Endothelial cell of umbilical vein (primary cell): ENCODE results near the gene TENM4. TPM values are rescaled to one million over a fixed set of nuclear protein-coding genes. Genes with fewer than 3 reads are reported as not detected.
A peak's percentile ranks its signal among the peaks of the same experiment; 100 is the strongest.

Experiments
- BruUV-seq: library from RNA; stranded (reverse); fragments of 400-500 nt; replicated peaks from 2 replicates; lab custom pipeline; 2021; lab: Mats Ljungman, UMichigan
- CTCF ChIA-PET: fragments of 300-600, 350-600 bp; sonication (Branson Sonifier 250); formaldehyde crosslinking; loops from one replicate; lab custom pipeline; 2021; ENCODE audit warnings: antibody characterized with exemption, inconsistent platforms; lab: Charles Lee
- POLR2A ChIA-PET: fragments of 300-600, 350-600 bp; sonication (Branson Sonifier 250); formaldehyde crosslinking; loops from one replicate; lab custom pipeline; 2021; ENCODE audit warnings: antibody characterized with exemption, inconsistent platforms; lab: Charles Lee
- DNase-seq: peaks from one replicate; pipeline ENCODE4 v3.0.0-alpha.2; 2011; ENCODE audit warnings: low read depth, low spot score
- FAIRE-seq: peaks from 2 replicates; lab custom pipeline; 2011; peaks lifted over from hg19 to GRCh38; lab: Jason Lieb, UNC
- H2AFZ ChIP-seq: 2 replicates; pipeline ENCODE4 v1.6.0; 2012; ENCODE audit warnings: low read depth, low read length, control low read depth, inconsistent platforms
- H3K27ac ChIP-seq: 2 replicates; pipeline ENCODE4 v1.5.1; 2011; ENCODE audit warnings: low read depth, mild to moderate bottlenecking, control low read depth, low read length, moderate library complexity; ENCODE audit not compliant: insufficient read depth
- H3K27me3 ChIP-seq, 2 experiments: 2 replicates each; pipeline versions ENCODE4 v1.6.0 to v1.6.1; 2011; ENCODE audit warnings: low read length in 2 of 2, mixed read lengths in 1 of 2; ENCODE audit not compliant: control insufficient read depth in 2 of 2, insufficient read depth in 2 of 2
- H3K36me3 ChIP-seq, 2 experiments: 2 replicates in 1 of 2; 3 replicates in 1 of 2; pipeline ENCODE4 v1.5.1; 2011; ENCODE audit warnings: low read length in 2 of 2, mild to moderate bottlenecking in 1 of 2, moderate library complexity in 1 of 2; ENCODE audit not compliant: control insufficient read depth in 2 of 2, insufficient read depth in 2 of 2; ENCODE audit errors: extremely low read depth in 1 of 2
- H3K4me1 ChIP-seq: 3 replicates; pipeline ENCODE4 v1.5.1; 2011; ENCODE audit warnings: mild to moderate bottlenecking, low read length; ENCODE audit not compliant: control insufficient read depth, insufficient read depth; ENCODE audit errors: extremely low read depth
- H3K4me2 ChIP-seq: 2 replicates; pipeline ENCODE4 v1.6.1; 2011; ENCODE audit warnings: low read length, control low read depth, mixed read lengths; ENCODE audit not compliant: insufficient read depth
- H3K4me3 ChIP-seq, 3 experiments: fragments of 200-600 bp in 1 of 3; sonication (generic), shearing (Covaris generic) in 1 of 3; replicated peaks in 1 of 3; 2 replicates each; pipeline ENCODE4 v1.5.1; 2011 to 2016; ENCODE audit warnings: control low read depth in 3 of 3, low read length in 3 of 3, mild to moderate bottlenecking in 2 of 3, inconsistent platforms in 1 of 3, low read depth in 1 of 3, moderate library complexity in 1 of 3; ENCODE audit not compliant: insufficient read depth in 1 of 3
- H3K79me2 ChIP-seq: 2 replicates; pipeline ENCODE4 v1.6.0; 2012; ENCODE audit warnings: low read length, inconsistent platforms; ENCODE audit not compliant: control insufficient read depth, insufficient read depth
- H3K9ac ChIP-seq: replicated peaks from 2 replicates; pipeline ENCODE3; 2011; ENCODE audit warnings: low read length, control low read depth; ENCODE audit not compliant: insufficient read depth; ENCODE audit errors: extremely low read depth
- H3K9me1 ChIP-seq: replicated peaks from 3 replicates; pipeline ENCODE4 v1.6.0; 2011; ENCODE audit warnings: mild to moderate bottlenecking, low read length; ENCODE audit not compliant: control insufficient read depth, insufficient read depth; ENCODE audit errors: extremely low read depth
- H3K9me3 ChIP-seq: replicated peaks from 2 replicates; pipeline ENCODE4 v1.5.1; 2012; ENCODE audit warnings: low read length, inconsistent platforms; ENCODE audit not compliant: control insufficient read depth, insufficient read depth
- H4K20me1 ChIP-seq: replicated peaks from 2 replicates; pipeline ENCODE3; 2011; ENCODE audit warnings: mild to moderate bottlenecking, low read length; ENCODE audit not compliant: control insufficient read depth, insufficient read depth; ENCODE audit errors: extremely low read depth
- EZH2 ChIP-seq: IDR thresholded peaks from 2 replicates; pipeline ENCODE4 v1.6.1; 2012; ENCODE audit warnings: borderline replicate concordance, low read depth, mild to moderate bottlenecking, moderate library complexity, low read length, inconsistent platforms; ENCODE audit not compliant: severe bottlenecking
- FOS ChIP-seq: IDR thresholded peaks from 2 replicates; pipeline ENCODE4 v1.6.1; 2011; ENCODE audit warnings: mild to moderate bottlenecking, low read length, moderate library complexity, borderline replicate concordance; ENCODE audit not compliant: insufficient read depth
- GATA2 ChIP-seq: IDR thresholded peaks from 2 replicates; pipeline ENCODE4 v1.7.0; 2011; ENCODE audit warnings: low read depth, mild to moderate bottlenecking, moderate library complexity, mixed read lengths, low read length; ENCODE audit not compliant: insufficient read length, insufficient read depth
- JUN ChIP-seq: IDR thresholded peaks from 2 replicates; pipeline ENCODE4 v1.6.1; 2011; ENCODE audit warnings: borderline replicate concordance, low read depth; ENCODE audit not compliant: insufficient read length, insufficient read depth
- MYC ChIP-seq: IDR thresholded peaks from one replicate; pipeline ENCODE4 v1.6.1; 2011; ENCODE audit warnings: mild to moderate bottlenecking, low read depth, low read length
- POLR2A ChIP-seq: IDR thresholded peaks from 2 replicates; pipeline ENCODE4 v1.6.1; 2012; ENCODE audit warnings: low read depth, mild to moderate bottlenecking, control low read depth, low read length
- POLR2AphosphoS5 ChIP-seq: IDR thresholded peaks from 2 replicates; pipeline ENCODE4 v1.6.1; 2012; ENCODE audit warnings: low read depth, mild to moderate bottlenecking, control low read depth, low read length, moderate library complexity; ENCODE audit not compliant: insufficient read depth
- dilution Hi-C: fragments of 300-500 bp; cut with MboI; formaldehyde crosslinking; loops from one replicate; pipeline ENCODE4 v1.15.0; 2019; ENCODE audit warnings: low sequenced_read_pairs; ENCODE audit not compliant: extremely low pct_ligation_motif_present
- intact Hi-C: fragments of 100-400 bp; cut with micrococcal nuclease; formaldehyde crosslinking; loops from one replicate; pipeline ENCODE4 v1.10.0; 2022
- polyA plus RNA-seq, 4 experiments: library from polyadenylated mRNA; depleted of rRNA in 3 of 4; stranded (reverse) in 3 of 4; unstranded in 1 of 4; fragments of >200 nt; gene quantifications; 2 replicates each; pipeline versions ENCODE4 v1.2.1 to v1.2.3, GENCODE V29; 2011 to 2012; ENCODE audit warnings: missing spikeins in 1 of 4
- total RNA-seq: library from RNA; stranded (reverse); gene quantifications from 2 replicates; pipeline ENCODE4 v1.2.3, GENCODE V29; 2021
- TF ChIP-seq, protein P1 (sequence below), 2 donors: IDR thresholded peaks; 1 replicate in 1 of 2; 2 replicates in 1 of 2; pipeline ENCODE4 v1.5.1; 2011; ENCODE audit warnings: low read length in 2 of 2, mild to moderate bottlenecking in 2 of 2, moderate library complexity in 2 of 2, control low read depth in 1 of 2, inconsistent platforms in 1 of 2, low read depth in 1 of 2; ENCODE audit not compliant: insufficient read depth in 1 of 2; ENCODE audit errors: extremely low read depth in 1 of 2
- TF ChIP-seq, protein P2 (sequence below): IDR thresholded peaks from 2 replicates; pipeline ENCODE4 v1.6.1; 2011; ENCODE audit not compliant: insufficient read depth, insufficient read length

The TENM4 gene
- total and polyA plus RNA-seq, 2 donors (not counting 3 experiments of a cell fraction or from before 2014, with no cell fraction given) = 0.06 to 0.27 TPM

DNA sequence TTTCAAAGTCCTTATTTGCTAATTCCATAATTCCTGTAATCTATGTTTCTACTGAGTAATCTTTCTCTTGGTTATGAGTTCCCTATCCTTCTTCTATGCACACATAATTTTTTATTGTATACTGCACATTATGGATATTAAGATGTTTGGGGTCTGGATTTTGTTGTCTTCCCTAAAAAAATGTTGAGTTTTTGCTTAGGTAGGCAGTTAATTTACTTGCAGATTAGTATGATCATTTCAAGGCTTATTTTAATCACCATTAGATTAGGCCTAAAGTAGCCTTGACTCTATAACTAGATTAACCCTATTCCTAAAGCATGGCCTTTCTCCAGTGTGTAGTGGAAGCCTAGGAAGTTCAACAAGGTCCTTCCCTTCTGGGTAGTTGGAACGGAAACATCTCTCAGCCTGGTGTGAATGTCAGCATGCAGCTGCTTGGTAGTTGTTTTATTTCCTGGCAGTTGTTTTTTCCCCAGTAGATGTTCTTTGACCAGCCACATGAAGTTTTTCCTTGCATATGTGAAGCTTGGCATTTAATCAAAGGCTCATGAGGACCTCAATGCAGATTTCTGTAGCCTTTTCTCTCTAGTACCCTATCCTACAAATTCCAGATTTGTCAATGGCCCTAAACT is 446.9 kb downstream of the TENM4 start:
- Histone ChIP-seq H3K27ac (no peak overlapping the region), H3K9me3 (no peaks in the 10 kb centered on the region), H3K4me3 (no peak overlapping the region), H3K9ac (no peak overlapping the region), H3K27me3 (peaks cover 2% of the 10 kb centered on the region in 2 experiments), H4K20me1 (no peaks in the 10 kb centered on the region), H3K36me3 (no peaks in the 10 kb centered on the region), H3K4me2 (no peak overlapping the region), H2AFZ (no peak overlapping the region), H3K79me2 (no peaks in the 10 kb centered on the region), H3K4me1 (no peaks in the 10 kb centered on the region), H3K9me1 (no peaks in the 10 kb centered on the region)
- FAIRE-seq = no peak
- DNase-seq = peak; percentile 87
- dilution Hi-C loops (no loop called here), intact Hi-C loops (no loop called here)
- no peak for TF ChIP-seq POLR2AphosphoS5
- no peak for TF ChIP-seq POLR2A
- no peak for TF ChIP-seq GATA2
- no peak for TF ChIP-seq EZH2
- no peak for TF ChIP-seq MYC
- TF ChIP-seq, protein P1, sequence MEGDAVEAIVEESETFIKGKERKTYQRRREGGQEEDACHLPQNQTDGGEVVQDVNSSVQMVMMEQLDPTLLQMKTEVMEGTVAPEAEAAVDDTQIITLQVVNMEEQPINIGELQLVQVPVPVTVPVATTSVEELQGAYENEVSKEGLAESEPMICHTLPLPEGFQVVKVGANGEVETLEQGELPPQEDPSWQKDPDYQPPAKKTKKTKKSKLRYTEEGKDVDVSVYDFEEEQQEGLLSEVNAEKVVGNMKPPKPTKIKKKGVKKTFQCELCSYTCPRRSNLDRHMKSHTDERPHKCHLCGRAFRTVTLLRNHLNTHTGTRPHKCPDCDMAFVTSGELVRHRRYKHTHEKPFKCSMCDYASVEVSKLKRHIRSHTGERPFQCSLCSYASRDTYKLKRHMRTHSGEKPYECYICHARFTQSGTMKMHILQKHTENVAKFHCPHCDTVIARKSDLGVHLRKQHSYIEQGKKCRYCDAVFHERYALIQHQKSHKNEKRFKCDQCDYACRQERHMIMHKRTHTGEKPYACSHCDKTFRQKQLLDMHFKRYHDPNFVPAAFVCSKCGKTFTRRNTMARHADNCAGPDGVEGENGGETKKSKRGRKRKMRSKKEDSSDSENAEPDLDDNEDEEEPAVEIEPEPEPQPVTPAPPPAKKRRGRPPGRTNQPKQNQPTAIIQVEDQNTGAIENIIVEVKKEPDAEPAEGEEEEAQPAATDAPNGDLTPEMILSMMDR (IDR thresholded peaks at IDR 0.05; ENCODE audit: extremely low read depth in 1 of 2, insufficient read depth in 1 of 2, low read depth in 1 of 2, low read length in 2 of 2) = no peak
- TF ChIP-seq FOS = no peak
- TF ChIP-seq, protein P2, sequence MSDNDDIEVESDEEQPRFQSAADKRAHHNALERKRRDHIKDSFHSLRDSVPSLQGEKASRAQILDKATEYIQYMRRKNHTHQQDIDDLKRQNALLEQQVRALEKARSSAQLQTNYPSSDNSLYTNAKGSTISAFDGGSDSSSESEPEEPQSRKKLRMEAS = no peak
- TF ChIP-seq JUN = no peak
- no TSS peak for BruUV-seq
- ChIA-PET POLR2A (no interaction called here), CTCF (interaction anchor here (1.1 kb wide), 1 partner anchor 106 kb away, joined by 3 read pairs; no protein-coding TSS in a partner anchor)
